Middle frontal gyrus (tissue), 1 donor: Measurements from ENCODE around the gene KRT79.

Experiments used
- DNase-seq: peaks from one replicate; pipeline ENCODE4 v3.0.0-alpha.2; 2015; ENCODE audit warnings: low spot score; ENCODE audit errors: extremely low spot score

The KRT79 gene

DNA sequence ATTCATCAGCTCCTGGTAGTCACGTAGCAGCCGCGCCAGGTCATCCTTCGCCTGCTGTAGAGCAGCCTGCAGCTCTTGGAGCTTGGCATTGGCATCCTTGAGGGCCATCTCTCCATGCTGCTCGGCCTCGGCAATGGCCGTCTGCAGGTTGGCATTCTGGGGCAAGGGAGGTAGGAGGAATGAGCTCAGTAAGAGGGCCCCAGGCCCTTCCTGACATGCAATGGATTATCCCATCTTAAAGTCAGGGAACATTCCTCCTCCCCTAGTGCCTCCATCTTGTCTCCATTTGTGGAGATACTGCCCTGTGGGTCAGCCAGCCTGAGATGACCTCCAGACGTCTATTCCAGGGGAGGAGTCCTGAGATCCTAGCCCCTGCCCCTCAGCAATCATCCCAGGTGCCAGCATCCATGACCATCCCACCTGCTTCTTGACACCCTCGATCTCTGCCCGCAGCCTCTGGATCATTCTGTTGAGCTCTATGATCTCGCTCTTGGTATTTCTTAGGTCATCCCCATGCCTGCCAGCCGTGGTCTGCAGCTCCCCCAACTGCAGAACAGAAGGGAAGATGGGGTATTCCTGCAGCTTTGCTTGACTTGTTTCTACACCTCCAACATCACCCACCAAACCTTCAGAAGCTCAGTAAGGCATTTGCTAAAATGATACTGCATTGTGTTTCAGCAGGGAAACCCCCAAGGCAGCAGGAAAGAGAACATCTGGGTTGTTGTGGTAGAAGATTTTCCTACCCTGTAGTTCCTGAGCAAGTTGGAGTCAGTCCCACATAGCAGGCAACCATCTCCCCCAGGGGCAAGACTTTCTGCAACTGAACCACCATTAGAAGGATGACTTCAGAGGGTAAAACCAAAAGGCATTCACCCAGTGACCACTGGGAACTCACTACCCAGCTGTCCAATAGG, 42.6 kb downstream of the KRT79 start:
- DNase-seq, result no peak

- no peak for DNase-seq
Measured at GRCh38 chr12:52790427-52791270, 43.5 kb downstream of the KRT79 start.

DNA sequence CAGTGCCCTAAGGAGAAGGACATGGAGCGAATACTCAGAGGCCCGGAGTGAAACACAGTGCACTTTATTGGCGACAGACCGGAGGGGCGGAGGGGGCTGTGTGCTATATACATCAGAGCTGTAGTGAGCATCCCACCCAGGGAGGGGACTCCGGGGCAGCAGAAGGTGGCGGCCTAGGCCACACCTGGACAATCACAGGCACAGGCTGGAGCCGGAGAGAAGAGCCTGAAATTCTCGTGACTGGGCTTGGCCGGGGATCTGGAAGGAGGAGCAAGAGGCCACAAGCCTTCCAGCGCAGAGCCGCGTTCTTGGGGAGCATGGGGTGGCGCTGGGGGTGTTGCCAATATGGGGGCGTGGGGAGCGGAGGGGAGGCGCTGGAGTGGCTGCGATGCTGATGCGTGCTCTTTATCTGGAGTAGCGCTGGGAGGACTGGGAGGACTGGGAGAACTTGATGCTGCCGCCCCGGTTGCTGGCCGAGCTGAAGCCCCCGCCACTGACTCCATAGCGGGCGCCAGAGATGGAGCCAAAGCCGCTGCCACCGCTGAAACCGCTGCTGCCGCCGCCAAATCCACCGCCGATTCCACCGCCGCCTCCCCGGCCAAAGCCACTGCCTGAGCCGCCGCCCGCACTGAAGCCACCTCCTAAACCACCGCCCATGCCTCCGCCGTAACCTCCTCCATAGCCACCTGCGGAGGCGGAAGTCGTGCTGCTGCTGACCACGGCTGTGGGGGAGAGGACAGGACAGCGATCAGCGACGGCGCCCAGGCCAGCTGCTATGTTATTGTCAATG, 44.3 kb downstream of the KRT79 start:
- DNase-seq, result no peak

DNA sequence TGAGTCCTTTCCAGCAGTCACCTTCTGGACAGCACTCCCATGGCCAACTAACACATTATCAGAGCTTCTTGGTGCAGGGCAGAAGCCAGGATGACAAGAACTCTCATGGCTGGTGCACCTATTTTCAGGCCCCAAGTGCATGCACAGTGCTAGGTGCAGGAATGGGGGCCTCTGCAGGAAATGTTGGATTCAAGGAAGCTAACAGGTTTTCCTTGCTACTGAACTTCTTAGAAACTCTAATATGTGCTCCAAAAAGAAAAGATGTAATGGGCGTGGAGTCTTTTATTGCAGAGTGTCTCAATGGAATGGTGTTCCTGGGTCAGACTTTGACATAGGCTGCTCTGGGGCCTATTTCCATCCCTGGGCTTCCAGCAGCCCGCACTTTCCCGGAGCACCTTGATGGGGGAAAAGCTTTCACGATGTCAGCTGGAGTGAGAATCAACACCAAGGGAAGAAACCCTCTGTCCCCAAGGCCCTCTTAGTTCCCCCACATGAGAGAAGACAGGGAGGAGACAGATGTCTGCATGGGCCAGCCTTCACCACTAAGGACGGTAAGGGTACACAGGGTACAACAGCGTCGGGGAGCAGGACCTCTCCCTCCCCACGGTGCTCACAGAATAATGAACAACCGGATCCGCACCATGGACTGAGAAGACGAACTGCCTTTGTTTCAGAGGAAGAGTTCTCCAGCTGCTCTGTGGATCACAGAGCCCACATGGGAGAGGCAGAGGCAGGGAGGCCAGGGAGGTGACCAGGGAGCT, 45.1 kb downstream of the KRT79 start:
- no peak for DNase-seq

GRCh38 chr12:52788192-52788875, 45.8 kb downstream of the KRT79 start:
- no peak for DNase-seq

DNA sequence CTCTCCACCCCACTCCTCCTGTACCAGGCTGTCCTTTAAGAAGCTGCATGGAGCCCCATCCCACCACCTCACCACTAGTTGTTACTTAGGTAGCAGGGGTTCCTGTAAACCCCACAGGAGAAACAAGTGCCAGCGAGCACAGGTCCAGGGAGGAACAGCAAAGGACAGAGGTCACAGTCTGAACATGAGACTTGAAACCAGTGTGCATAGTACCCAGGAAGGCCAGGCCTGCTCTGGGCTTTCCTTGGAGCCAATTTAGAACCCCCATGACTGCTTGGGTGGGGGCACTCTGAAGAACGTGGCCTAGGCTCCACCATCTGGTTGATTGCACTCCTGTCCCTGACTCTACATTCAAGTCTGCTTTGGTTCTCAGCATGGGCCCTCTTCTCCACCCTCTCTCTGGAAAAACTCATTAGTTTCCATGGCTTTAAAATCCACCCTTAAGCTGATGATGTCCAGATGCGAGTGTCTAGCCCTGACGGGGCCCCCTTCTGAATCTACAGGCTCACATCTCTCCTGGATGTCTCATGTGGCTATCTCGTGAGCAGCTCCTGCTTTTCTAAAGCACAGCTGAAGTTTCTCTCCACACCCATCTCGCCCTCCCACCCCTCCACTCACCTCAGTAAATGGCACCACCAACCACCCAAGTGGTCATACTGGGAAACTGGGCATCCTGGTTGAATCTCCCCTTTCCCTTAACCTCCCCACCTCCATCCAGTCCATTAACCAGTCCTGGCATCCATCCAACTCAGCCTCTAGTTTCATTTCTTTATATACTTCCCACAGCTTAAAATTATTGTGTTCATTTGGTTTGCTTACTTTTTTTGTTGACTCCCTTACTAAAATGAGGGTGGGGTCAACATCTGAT, 46.6 kb downstream of the KRT79 start:
- no peak for DNase-seq

GRCh38 chr12:52784909-52785308, 49.2 kb downstream of the KRT79 start:
- no peak for DNase-seq

DNA sequence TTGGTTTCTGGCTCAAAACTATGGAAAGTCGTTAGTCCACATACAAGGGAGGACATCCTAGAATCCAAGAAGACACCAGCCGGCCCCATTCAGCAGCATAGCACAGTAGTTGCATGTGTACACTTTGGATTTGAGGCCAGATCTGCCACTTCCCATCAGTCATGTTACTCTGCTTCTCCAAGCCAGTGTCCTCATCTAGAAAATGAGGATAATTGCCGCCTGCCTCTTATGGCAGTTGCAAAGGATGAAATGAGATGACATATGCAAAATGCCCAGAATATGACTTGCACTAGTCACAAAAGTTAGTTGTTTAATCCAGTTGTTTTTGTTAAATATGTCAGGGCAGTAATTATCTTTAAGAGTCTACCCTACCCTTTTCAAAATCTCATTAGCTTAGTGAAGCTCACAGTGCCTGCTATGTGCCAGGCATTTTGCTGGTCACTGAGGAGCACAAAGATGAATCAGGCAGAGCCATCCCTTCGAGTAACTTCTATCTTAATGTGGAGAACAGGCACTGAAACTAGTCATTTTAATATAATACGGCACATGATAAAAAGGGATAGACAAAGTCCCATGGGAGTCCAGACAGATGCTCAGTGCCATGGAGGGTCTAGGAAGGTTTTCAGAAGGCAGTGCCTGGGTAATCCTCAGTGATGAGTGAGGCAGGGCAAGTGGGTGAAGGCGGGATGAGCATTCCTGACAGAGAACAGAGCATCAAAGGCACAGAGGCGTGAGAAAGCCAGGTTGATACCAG, 50.4 kb downstream of the KRT79 start:
- no peak for DNase-seq

GRCh38 chr12:52782502-52782901, 51.6 kb downstream of the KRT79 start:
- DNase-seq, result no peak

DNA sequence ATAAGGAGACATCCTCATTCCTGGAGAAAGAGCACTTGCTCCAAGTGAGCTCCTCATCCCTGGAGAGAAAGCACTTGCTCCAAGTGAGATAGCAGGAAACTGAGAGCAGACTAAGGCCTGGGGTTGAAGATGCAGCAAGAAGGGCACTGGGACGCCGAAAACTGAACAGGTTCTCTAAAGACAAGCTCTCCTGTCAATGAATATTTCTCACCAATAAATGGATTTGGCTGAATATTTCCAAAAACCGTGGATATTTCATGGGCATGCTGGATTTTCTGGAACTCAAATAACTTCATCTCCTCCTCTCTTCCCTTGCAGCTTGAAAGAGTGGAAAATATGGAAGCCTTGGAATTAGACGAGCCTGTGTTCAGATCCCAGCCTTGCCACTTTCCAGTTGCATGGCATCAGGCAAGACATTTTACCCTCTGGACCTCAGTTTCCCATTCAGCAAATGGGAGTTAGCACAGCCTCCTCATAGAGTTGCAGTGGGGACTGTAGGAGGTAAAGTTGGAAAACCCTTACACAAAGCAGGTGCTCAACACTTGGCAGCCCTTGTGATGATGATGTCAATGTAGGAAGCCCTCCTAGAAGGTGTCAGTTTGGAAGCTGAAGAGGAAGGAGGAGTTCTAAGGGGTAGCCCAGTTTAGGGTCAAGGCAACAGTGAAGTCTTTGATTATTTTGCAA, 52.6 kb downstream of the KRT79 start:
- no peak for DNase-seq

DNA sequence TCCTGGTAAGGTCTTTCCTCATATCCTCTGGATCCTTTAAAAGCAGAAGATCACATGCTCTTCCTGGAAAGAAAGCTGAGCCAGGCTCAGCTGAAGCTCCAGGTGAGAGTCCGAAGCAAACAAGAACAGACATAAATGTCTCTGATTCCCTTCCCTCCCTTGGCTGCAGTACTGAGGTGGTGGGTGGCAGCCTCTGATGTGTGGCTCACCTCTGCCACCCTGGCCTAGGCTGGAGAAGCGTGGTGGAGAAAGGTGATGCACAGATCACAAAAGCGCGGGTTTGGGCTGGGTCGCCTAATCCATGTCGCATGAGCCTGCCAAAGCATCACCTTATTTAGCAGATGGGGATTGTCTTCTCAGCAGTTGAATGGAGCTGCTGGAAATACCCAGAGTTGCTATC, 54.2 kb downstream of the KRT79 start:
- no peak for DNase-seq

GRCh38 chr12:52778833-52779232, 55.3 kb downstream of the KRT79 start:
- no peak for DNase-seq

DNA sequence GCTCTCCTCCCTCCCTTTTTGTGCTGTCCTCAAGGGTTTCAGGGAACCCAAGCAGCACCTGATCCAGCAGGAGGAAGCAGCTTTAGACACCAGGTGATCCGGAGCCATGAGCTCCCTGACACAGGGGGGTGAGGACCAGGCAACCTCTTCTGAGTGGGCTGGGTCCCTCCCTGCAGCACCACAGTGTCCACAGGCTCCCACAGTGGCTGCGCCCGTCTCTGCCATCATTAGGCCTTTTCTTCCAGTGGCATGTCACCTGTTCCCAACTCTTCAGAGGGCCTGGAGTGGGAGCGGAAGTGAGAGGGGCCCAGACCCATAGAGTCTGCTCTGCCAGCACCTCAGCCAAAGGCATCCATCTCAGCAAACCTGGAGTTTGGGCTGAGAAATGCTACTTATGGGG, 56.5 kb downstream of the KRT79 start:
- no peak for DNase-seq

DNA sequence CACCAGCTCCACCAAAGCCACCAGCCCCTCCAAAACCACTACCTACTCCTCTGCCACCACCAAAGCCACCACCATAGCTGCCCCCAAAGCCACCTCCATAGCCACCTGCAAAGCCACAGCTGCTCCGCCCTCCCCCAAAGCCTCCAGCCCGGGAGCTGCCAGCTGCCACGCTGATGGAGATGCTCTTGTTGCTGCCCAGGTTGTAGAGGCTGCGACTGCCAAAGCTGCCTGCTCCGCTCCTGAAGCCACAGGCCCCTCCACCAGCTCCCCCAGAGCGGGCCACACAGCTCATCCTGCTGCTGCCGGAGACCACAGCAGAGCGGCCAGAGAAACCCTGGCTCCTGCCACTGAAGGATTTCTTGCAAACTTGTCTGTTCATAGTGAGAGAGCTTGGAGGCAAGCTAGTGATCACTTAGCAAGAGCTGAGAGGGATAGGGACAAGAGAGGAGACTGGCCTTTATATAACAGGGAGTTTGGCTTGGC, 57.2 kb downstream of the KRT79 start, which contains the start of gene KRT76:
Gene KRT76 (minus strand): TSS at position 433 of the 483 bp plus-strand sequence. CDS start 54 bp downstream, at position 379.
- no peak for DNase-seq

DNA sequence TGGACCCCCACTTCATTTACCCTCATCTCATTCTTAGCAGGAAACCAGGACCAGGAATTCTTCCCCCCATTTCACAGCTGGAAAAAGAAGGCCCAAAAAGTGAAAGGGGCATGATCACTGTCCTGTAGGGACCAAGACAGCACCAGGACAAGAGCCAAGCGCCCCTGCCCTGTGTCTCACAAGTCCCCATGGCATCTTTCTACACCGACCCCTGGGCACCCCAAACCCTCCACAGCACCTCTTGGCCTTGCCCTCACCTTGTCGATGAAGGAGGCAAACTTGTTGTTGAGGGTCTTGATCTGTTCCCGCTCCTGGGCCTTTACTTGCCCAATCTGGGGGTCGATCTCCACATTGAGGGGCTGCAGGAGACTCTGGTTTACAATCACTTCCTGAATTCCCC, 57.7 kb downstream of the KRT79 start:
- DNase-seq, result no peak

- DNase-seq, result no peak
Measured at GRCh38 chr12:52774629-52775250, 59.4 kb downstream of the KRT79 start.

DNA sequence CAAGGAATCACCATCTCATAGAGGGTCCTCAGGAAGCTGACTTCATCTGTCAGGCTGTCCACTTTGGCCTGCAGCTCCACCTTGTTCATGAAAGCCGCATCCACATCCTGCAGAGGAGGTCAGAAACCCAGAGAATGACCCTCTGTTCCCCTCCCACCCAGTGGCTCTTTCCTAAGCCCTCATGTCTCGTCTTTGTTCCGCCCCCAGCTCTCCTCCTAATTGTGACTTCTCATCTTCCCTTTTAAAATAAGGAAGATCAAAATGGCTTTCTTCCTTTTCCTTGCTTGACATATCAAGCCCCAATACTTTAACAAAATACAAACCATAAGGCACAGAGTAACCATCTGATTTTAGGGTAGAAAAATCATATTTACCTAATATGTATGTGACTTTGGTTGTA, 61.3 kb downstream of the KRT79 start:
- no peak for DNase-seq
